ENCODE data around the gene EEF2K.
"Not testable (repeated sequence)": the region's sequence is repeated elsewhere in the genome, so short reads cannot be mapped to it uniquely, and the experiment has no call there.

EEF2K gene

DNA sequence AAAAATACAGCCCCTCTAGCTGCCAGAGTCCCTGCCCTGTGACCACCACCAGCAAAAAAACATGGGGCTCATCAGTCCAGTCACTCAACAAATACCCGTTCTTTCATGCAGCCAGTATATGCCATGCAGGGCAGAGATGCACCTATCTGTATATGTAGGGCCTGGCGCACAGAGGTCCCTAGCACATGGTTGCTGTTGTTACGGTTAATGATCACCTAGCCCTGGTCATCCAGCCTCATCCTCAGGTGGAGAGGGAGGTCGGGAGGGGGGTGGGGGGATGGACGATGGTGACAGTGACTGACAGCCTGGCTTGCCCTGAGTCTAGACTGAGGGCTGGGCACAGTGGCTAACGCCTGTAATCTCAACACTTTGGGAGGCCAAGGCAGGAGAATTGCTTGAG lies 42.3 kb upstream of the EEF2K start:
- H3K27ac ChIP-seq, result no peak overlapping the region
- no peak overlapping the region for H3K4me2 ChIP-seq (ENCODE audit: low read length)
- H2AFZ ChIP-seq, result no peak overlapping the region
- TF ChIP-seq, protein P1, sequence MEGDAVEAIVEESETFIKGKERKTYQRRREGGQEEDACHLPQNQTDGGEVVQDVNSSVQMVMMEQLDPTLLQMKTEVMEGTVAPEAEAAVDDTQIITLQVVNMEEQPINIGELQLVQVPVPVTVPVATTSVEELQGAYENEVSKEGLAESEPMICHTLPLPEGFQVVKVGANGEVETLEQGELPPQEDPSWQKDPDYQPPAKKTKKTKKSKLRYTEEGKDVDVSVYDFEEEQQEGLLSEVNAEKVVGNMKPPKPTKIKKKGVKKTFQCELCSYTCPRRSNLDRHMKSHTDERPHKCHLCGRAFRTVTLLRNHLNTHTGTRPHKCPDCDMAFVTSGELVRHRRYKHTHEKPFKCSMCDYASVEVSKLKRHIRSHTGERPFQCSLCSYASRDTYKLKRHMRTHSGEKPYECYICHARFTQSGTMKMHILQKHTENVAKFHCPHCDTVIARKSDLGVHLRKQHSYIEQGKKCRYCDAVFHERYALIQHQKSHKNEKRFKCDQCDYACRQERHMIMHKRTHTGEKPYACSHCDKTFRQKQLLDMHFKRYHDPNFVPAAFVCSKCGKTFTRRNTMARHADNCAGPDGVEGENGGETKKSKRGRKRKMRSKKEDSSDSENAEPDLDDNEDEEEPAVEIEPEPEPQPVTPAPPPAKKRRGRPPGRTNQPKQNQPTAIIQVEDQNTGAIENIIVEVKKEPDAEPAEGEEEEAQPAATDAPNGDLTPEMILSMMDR (IDR thresholded peaks at IDR 0.05), result no peak
- no peak overlapping the region for H3K9ac ChIP-seq
- H3K4me1 ChIP-seq, result no peaks in the 10 kb centered on the region
- no peaks in the 10 kb centered on the region for H3K36me3 ChIP-seq (ENCODE audit: control insufficient read depth, insufficient read depth, low read length)
- H3K9me3 ChIP-seq (ENCODE audit: control insufficient read depth, low read length), result no peaks in the 10 kb centered on the region
- H3K79me2 ChIP-seq, result no peaks in the 10 kb centered on the region
- no peaks in the 10 kb centered on the region for H3K27me3 ChIP-seq (ENCODE audit: control insufficient read depth, insufficient read depth, low read length)
- no peak overlapping the region for H3K4me3 ChIP-seq (ENCODE audit: low read depth, low read length)

DNA sequence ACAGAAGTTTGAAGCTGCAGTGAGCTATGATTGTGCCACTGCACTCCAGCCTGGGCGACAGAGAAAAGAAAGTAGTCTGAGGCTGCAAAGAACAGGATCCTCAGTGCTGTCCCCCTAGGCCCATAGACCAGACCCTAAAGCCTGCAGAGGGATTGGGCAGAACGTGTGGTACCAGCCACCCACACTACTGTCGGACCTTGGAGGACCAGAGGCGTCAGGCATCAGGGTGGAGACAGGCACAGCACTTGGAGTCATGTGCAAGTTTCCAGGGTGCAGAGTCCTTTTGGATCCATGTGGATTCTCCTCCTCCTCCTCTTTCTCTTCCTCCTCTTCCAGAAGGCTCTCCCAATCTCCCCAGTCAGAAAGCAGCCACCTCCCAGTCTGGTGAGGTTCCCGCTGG lies 41.6 kb upstream of the EEF2K start:
- Histone ChIP-seq H3K27me3 (ENCODE audit: control insufficient read depth, insufficient read depth, low read length) (no peaks in the 10 kb centered on the region), H3K9ac (no peak overlapping the region)
- TF ChIP-seq, protein P1 (IDR thresholded peaks at IDR 0.05), result no peak

DNA sequence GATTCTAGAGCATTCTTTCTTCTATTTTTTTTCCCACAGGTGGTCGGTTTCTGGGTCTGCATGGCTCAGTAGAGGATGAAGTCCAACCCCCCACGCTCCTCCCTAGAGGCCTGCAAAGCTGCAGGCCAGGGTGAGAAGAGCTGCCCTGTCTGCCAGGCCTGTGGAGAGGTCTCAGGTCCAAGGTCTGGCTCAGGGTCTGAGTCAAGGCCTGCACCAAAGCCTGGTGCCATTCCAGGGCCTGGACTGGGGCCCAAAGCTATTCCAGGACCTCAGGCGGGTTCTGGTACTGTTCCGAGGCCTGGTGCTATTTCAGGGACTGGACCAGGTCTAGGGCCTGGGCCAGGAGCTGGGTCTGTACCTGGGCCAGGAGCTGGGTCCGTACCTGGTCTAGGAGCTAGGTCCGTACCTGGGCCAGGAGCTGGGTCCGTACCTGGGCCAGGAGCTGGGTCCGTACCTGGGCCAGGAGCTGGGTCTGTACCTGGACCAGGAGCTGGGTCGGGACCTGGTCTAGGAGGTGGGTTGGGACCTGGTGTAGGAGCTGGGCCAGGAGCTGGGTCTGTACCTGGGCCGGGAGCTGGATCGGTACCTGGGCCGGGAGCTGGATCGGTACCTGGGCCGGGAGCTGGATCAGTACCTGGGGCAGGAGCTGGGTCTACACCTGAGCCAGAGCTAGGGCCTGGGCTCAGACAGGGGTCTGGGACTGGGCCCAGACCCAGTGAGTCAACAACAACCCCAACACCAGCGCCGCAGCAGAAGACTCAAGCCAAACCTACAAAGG lies 40.4 kb upstream of the EEF2K start:
- H3K4me2 ChIP-seq (ENCODE audit: low read length), result no peak overlapping the region
- H3K36me3 ChIP-seq (ENCODE audit: control insufficient read depth, insufficient read depth, low read length), result no peaks in the 10 kb centered on the region
- H3K27ac ChIP-seq, result no peak overlapping the region
- H3K4me3 ChIP-seq (ENCODE audit: low read depth, low read length), result no peak overlapping the region
- H3K4me1 ChIP-seq, result no peaks in the 10 kb centered on the region
- H3K9ac ChIP-seq, result no peak overlapping the region
- H2AFZ ChIP-seq, result no peak overlapping the region
- TF ChIP-seq, protein P1 (IDR thresholded peaks at IDR 0.05), result no peak
- no peaks in the 10 kb centered on the region for H3K27me3 ChIP-seq (ENCODE audit: control insufficient read depth, insufficient read depth, low read length)
- H3K79me2 ChIP-seq, result no peaks in the 10 kb centered on the region
- H3K9me3 ChIP-seq (ENCODE audit: control insufficient read depth, low read length), result no peaks in the 10 kb centered on the region

More for the DNA sequence above, 41.6 kb upstream of the EEF2K start:
- no peaks in the 10 kb centered on the region for H3K9me3 ChIP-seq (ENCODE audit: control insufficient read depth, low read length)
- no peak overlapping the region for H3K27ac ChIP-seq
- H3K4me1 ChIP-seq, result no peaks in the 10 kb centered on the region
- no peaks in the 10 kb centered on the region for H3K79me2 ChIP-seq
- no peaks in the 10 kb centered on the region for H3K36me3 ChIP-seq (ENCODE audit: control insufficient read depth, insufficient read depth, low read length)
- no peak overlapping the region for H2AFZ ChIP-seq
- no peak overlapping the region for H3K4me3 ChIP-seq (ENCODE audit: low read depth, low read length)
- H3K4me2 ChIP-seq (ENCODE audit: low read length), result no peak overlapping the region

DNA sequence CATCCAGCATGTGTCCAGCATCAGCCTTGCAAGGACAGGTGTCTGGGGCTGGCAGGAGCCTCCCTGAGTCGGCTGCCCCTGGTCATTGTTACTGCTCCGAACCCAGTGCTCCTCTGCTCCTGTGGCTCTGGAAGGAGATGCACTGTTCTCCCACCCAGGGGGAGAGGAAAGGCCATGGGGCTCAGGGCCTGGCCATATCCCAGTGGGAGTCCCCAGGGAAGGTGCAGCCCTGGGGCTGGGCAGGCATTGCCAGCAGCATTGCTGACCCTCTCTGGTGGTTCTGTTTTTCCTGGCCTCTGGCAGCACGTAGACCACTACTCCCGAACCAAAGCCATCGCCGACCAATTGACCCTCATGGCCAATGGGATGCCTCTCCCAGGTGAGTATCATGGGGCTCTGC lies 34.1 kb upstream of the EEF2K start:
- H3K9me3 ChIP-seq (ENCODE audit: control insufficient read depth, low read length), result no peaks in the 10 kb centered on the region
- H3K4me2 ChIP-seq (ENCODE audit: low read length), result no peak overlapping the region
- H3K27ac ChIP-seq, result no peak overlapping the region
- TF ChIP-seq, protein P1 (IDR thresholded peaks at IDR 0.05), result no peak
- H3K27me3 ChIP-seq (ENCODE audit: control insufficient read depth, insufficient read depth, low read length), result no peaks in the 10 kb centered on the region
- H3K9ac ChIP-seq, result no peak overlapping the region
- no peaks in the 10 kb centered on the region for H3K36me3 ChIP-seq (ENCODE audit: control insufficient read depth, insufficient read depth, low read length)
- H3K4me3 ChIP-seq (ENCODE audit: low read depth, low read length), result no peak overlapping the region
- no peaks in the 10 kb centered on the region for H3K79me2 ChIP-seq
- no peak overlapping the region for H2AFZ ChIP-seq
- no peaks in the 10 kb centered on the region for H3K4me1 ChIP-seq

DNA sequence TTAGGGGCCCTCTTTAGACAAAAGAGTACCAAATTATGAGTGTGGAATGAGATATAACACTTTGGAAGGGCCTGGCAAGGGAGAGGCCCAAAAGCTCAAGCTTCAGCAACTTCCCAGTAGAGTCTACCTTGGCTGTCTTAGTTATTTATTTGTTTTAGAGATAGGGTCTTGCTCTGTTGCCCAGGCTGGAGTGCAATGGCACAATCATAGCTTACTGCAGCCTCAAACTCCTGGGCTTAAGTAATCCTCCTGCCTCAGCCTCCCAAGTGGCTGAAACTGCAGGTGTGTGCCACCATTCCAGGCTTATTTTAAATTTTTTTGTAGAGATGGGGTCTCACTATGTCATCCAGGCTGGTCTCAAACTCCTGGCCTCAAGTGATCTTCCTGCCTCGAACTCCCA lies 33.4 kb upstream of the EEF2K start:
- H2AFZ ChIP-seq; H3K4me3 ChIP-seq (ENCODE audit: low read depth, low read length); H3K4me2 ChIP-seq (ENCODE audit: low read length); H3K27ac ChIP-seq; H3K9ac ChIP-seq; H3K9me3 ChIP-seq (ENCODE audit: control insufficient read depth, low read length); H3K36me3 ChIP-seq (ENCODE audit: control insufficient read depth, insufficient read depth, low read length); H3K27me3 ChIP-seq (ENCODE audit: control insufficient read depth, insufficient read depth, low read length); H3K79me2 ChIP-seq; H3K4me1 ChIP-seq: not testable (repeated sequence)
